PC-3 (cell line): ENCODE measurements around the gene ABL2. TPM values are rescaled to one million over a fixed set of nuclear protein-coding genes. Genes with fewer than 3 reads are reported as not detected.

Experiments
- ATAC-seq: fragments of 200-7000 bp; cut with Tn5 transposase; 2 replicates; pipeline ENCODE4 v1.9.1; 2020; ENCODE audit warnings: mild to moderate bottlenecking, moderate library complexity
- BruUV-seq: library from RNA; stranded (reverse); fragments of 400-500 nt; replicated peaks from 2 replicates; lab custom pipeline; 2021; lab: Mats Ljungman, UMichigan
- CTCF ChIA-PET: fragments of 300-600 bp; sonication (Branson Sonifier 250); formaldehyde crosslinking; loops from one replicate; lab custom pipeline; 2022; ENCODE audit warnings: antibody characterized with exemption; lab: Charles Lee
- POLR2A ChIA-PET: fragments of 300-600 bp; sonication (Branson Sonifier 250); formaldehyde crosslinking; loops from one replicate; lab custom pipeline; 2022; ENCODE audit warnings: antibody characterized with exemption; ENCODE audit not compliant: unreplicated experiment; lab: Charles Lee
- DNase-seq: peaks from one replicate; pipeline ENCODE4 v3.0.0-alpha.2; 2015
- H2AFZ ChIP-seq: fragments of 300-600 bp; sonication (generic); 2 replicates; pipeline ENCODE4 v1.6.0; 2016; ENCODE audit warnings: antibody characterized with exemption, low read length
- H3F3A ChIP-seq: fragments of 300-600 bp; sonication (generic); one replicate; pipeline ENCODE4 v1.6.0; 2017; ENCODE audit warnings: antibody characterized with exemption, low read length, control low read depth, mild to moderate bottlenecking; ENCODE audit not compliant: unreplicated experiment
- H3K27ac ChIP-seq: fragments of 300-600 bp; sonication (generic); 2 replicates; pipeline ENCODE4 v1.5.1; 2016; ENCODE audit warnings: mild to moderate bottlenecking, low read length
- H3K27me3 ChIP-seq: fragments of 300-600 bp; sonication (generic); 2 replicates; pipeline ENCODE4 v1.6.1; 2016; ENCODE audit warnings: low read length, mixed read lengths
- H3K36me3 ChIP-seq: fragments of 300-600 bp; sonication (generic); 2 replicates; pipeline ENCODE4 v1.6.1; 2016; ENCODE audit warnings: low read depth, mixed run types, low read length, mixed read lengths
- H3K4me1 ChIP-seq: fragments of 300-600 bp; sonication (generic); 2 replicates; pipeline ENCODE4 v1.5.1; 2016; ENCODE audit warnings: low read length; ENCODE audit not compliant: insufficient read depth
- H3K4me2 ChIP-seq: fragments of 300-600 bp; sonication (generic); 2 replicates; pipeline ENCODE4 v1.6.0; 2016; ENCODE audit warnings: low read length
- H3K4me3 ChIP-seq: fragments of 300-600 bp; sonication (generic); 2 replicates; pipeline ENCODE4 v1.5.1; 2016; ENCODE audit warnings: mild to moderate bottlenecking, low read length, mixed read lengths
- H3K79me2 ChIP-seq: fragments of 300-600 bp; sonication (generic); 2 replicates; pipeline ENCODE4 v1.6.1; 2017; ENCODE audit warnings: low read length, mixed read lengths
- H3K9ac ChIP-seq: fragments of 300-600 bp; sonication (generic); 2 replicates; pipeline ENCODE4 v1.6.0; 2016; ENCODE audit warnings: mild to moderate bottlenecking, low read length
- H3K9me2 ChIP-seq: fragments of 300-600 bp; sonication (generic); replicated peaks from 2 replicates; pipeline ENCODE4 v1.6.1; 2016; ENCODE audit warnings: mixed run types, low read length, mixed read lengths
- H3K9me3 ChIP-seq: fragments of 300-600 bp; sonication (generic); 2 replicates; pipeline ENCODE4 v1.6.1; 2016; ENCODE audit warnings: low read length, mixed read lengths
- H4K20me1 ChIP-seq: fragments of 300-600 bp; sonication (generic); 2 replicates; pipeline ENCODE4 v1.6.1; 2016; ENCODE audit warnings: low read length, mixed read lengths
- EZH2 ChIP-seq: fragments of 300-600 bp; sonication (generic); IDR thresholded peaks from one replicate; pipeline ENCODE4 v1.6.1; 2017; ENCODE audit warnings: antibody characterized with exemption, mild to moderate bottlenecking, low read length; ENCODE audit not compliant: unreplicated experiment
- EZH2phosphoT487 ChIP-seq: fragments of 300-600 bp; sonication (generic); IDR thresholded peaks from 2 replicates; pipeline ENCODE4 v1.6.1; 2018; ENCODE audit warnings: mild to moderate bottlenecking, antibody characterized with exemption, low read length, borderline replicate concordance
- intact Hi-C: fragments of 100-400 bp; cut with micrococcal nuclease; formaldehyde crosslinking; loops from 2 replicates; pipeline ENCODE4 v1.9.0; 2023
- total RNA-seq: library from RNA; depleted of rRNA; stranded (reverse); fragments of >200 nt; gene quantifications from 2 replicates; pipeline ENCODE4 v1.2.3, GENCODE V29; 2014
- TF ChIP-seq, protein P1 (sequence below): fragments of 300-600 bp; sonication (generic); conservative IDR thresholded peaks from 2 replicates; pipeline ENCODE4 v1.5.1; 2017; ENCODE audit warnings: antibody characterized with exemption, low read depth, mild to moderate bottlenecking, low read length

The ABL2 gene
- total RNA-seq, 1 experiment from 2014 or later: 15.9 TPM

DNA sequence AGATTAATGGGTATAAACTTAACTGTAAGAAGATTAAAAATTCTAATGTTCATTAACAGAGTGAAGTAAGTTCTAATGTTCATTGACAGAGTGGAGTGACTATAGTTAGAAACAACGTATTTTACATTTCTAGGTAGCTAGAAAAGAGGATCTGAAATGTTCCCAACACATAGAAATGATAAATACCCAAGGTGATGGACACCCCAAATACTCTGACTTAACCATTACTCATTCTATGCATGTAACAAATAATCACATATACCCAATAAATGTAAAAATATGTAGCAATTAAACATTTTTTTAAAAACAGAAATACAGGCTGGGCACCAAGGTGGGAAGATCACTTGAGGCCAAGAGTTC, 62.1 kb downstream of the ABL2 start:
- H3K4me1 ChIP-seq: peaks cover 38% of the 10 kb centered on the region

DNA sequence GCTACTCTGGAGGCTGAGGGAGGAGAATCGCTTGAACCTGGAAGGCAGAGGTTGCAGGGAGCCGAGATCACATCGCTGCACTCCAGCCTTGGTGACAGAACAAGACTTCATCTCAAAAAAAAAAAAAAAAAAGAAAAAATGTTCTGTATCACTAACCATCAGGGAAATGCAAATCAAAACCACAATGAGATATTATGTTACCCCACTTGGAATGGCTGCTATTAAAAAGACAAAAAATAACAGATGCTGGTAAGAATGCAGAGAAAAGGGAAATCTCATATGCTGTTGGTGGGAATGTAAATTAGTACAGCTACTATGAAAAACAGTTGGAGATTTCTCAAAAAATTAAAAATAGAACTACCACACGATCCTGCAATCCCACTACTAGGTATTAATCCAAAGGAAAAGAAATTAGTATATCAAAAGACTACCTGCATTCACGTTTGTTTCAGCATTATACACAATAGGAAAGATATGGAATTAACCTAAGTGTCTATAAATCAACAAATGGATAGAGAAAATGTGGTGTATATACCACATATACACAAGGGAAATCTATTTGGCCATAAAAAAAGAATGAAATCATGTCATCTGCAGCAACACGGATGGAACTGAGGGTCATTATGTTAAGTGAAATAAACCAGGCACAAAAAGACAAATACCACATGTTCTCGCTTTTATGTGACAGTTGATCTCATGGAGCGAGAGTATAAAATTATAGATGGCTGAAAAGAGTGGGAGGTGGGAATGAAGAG, 62.6 kb downstream of the ABL2 start:
- Histone ChIP-seq H3F3A (no peaks in the 10 kb centered on the region), H2AFZ (no peak overlapping the region), H3K9me3 (no peaks in the 10 kb centered on the region), H3K27me3 (no peaks in the 10 kb centered on the region), H3K79me2 (peaks cover 76% of the 10 kb centered on the region), H3K27ac (no peak overlapping the region), H3K9ac (no peak overlapping the region), H3K4me1 (peaks cover 38% of the 10 kb centered on the region), H3K4me3 (no peak overlapping the region), H4K20me1 (no peaks in the 10 kb centered on the region), H3K9me2 (no peaks in the 10 kb centered on the region), H3K36me3 (no peaks in the 10 kb centered on the region), H3K4me2 (no peak overlapping the region)
- DNase-seq (no peak), ATAC-seq (no peak)
- TF ChIP-seq EZH2phosphoT487 (no peak), EZH2 (no peak)
- TF ChIP-seq, protein P1, sequence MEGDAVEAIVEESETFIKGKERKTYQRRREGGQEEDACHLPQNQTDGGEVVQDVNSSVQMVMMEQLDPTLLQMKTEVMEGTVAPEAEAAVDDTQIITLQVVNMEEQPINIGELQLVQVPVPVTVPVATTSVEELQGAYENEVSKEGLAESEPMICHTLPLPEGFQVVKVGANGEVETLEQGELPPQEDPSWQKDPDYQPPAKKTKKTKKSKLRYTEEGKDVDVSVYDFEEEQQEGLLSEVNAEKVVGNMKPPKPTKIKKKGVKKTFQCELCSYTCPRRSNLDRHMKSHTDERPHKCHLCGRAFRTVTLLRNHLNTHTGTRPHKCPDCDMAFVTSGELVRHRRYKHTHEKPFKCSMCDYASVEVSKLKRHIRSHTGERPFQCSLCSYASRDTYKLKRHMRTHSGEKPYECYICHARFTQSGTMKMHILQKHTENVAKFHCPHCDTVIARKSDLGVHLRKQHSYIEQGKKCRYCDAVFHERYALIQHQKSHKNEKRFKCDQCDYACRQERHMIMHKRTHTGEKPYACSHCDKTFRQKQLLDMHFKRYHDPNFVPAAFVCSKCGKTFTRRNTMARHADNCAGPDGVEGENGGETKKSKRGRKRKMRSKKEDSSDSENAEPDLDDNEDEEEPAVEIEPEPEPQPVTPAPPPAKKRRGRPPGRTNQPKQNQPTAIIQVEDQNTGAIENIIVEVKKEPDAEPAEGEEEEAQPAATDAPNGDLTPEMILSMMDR: no peak
- intact Hi-C loops: no loop called here
- no TSS peak for BruUV-seq
- ChIA-PET POLR2A (no interaction called here), CTCF (no interaction called here)

More for the DNA sequence above, 62.1 kb downstream of the ABL2 start:
- no peaks in the 10 kb centered on the region for H3K36me3 ChIP-seq
- no peaks in the 10 kb centered on the region for H3K27me3 ChIP-seq
- no peak for ATAC-seq
- ChIA-PET POLR2A (no interaction called here), CTCF (no interaction called here)
- no peak overlapping the region for H2AFZ ChIP-seq
- no peak overlapping the region for H3K4me3 ChIP-seq
- H3F3A ChIP-seq: no peaks in the 10 kb centered on the region
- no peak overlapping the region for H3K9ac ChIP-seq
- peaks cover 78% of the 10 kb centered on the region for H3K79me2 ChIP-seq
- no TSS peak for BruUV-seq
- no peaks in the 10 kb centered on the region for H4K20me1 ChIP-seq
- no peak for DNase-seq
- no peak for TF ChIP-seq EZH2
- H3K27ac ChIP-seq: no peak overlapping the region
- no peaks in the 10 kb centered on the region for H3K9me2 ChIP-seq
- no peaks in the 10 kb centered on the region for H3K9me3 ChIP-seq
- intact Hi-C loops: no loop called here
- no peak overlapping the region for H3K4me2 ChIP-seq

DNA sequence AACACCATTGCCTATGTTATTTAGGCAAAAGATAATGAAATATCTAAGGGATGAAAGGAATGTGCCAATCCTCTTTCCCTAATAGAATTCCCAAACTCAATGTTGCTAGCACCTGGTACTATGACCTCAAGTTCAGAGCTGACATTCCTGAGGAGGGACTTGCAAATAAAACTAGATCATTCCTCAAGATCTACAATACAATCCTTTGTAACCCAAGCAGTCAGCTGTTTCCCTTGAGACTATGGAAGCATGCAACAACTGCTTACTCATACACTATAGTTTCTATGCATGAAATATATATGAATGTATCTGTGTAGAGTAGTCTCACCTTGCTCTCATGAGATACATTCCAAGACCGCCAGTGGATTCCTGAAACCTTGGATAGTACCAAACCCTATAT, 65.0 kb downstream of the ABL2 start:
- Histone ChIP-seq H3K36me3 (no peaks in the 10 kb centered on the region), H3K79me2 (peaks cover 69% of the 10 kb centered on the region), H3K4me2 (0 out of 2 replicates have a peak overlapping the region, but pooled peaks have one; percentile 12), H3K9me2 (no peaks in the 10 kb centered on the region), H3K4me1 (peaks cover 29% of the 10 kb centered on the region), H3K27ac (peak overlapping the region; percentile 64), H3K9ac (no peak overlapping the region), H2AFZ (no peak overlapping the region), H3K9me3 (no peaks in the 10 kb centered on the region), H3K27me3 (no peaks in the 10 kb centered on the region), H3F3A (no peaks in the 10 kb centered on the region), H3K4me3 (no peak overlapping the region), H4K20me1 (no peaks in the 10 kb centered on the region)
- ChIA-PET CTCF (no interaction called here), POLR2A (no interaction called here)
- DNase-seq (peak; percentile 78), ATAC-seq (peak; percentile 86)
- intact Hi-C loops: no loop called here
- TF ChIP-seq EZH2phosphoT487 (no peak), EZH2 (no peak)
- TF ChIP-seq, protein P1: no peak
- BruUV-seq: no TSS peak
